SK-N-SH treated with all-trans-retinoic acid at 6 μM for 48 hours (cell line): ENCODE results near the gene PPT2.

Experiments used
- ARNTL ChIP-seq: fragments of 450-650 bp; formaldehyde crosslinking; IDR thresholded peaks from 2 replicates; pipeline ENCODE4 v1.5.0; 2020; ENCODE audit warnings: low read depth, mild to moderate bottlenecking, moderate library complexity, borderline replicate concordance
- BACH2 ChIP-seq: fragments of 250-450 bp; sonication (Bioruptor Pico); IDR thresholded peaks from 2 replicates; pipeline ENCODE4 v1.9.0; 2021; ENCODE audit warnings: mild to moderate bottlenecking, borderline replicate concordance
- CREB5 ChIP-seq: fragments of 250-450 bp; sonication (Bioruptor Pico); IDR thresholded peaks from 2 replicates; pipeline ENCODE4 v1.5.1; 2020; ENCODE audit warnings: low read depth, mild to moderate bottlenecking, moderate library complexity
- ISL1 ChIP-seq: fragments of 250-450 bp; sonication (Bioruptor Pico); IDR thresholded peaks from 2 replicates; pipeline ENCODE4 v2.1.2; 2022; ENCODE audit warnings: mild to moderate bottlenecking, moderate library complexity
- PATZ1 ChIP-seq: fragments of 250-450 bp; sonication (Bioruptor Pico); IDR thresholded peaks from 2 replicates; pipeline ENCODE4 v1.8.0; 2020; ENCODE audit warnings: mild to moderate bottlenecking, moderate library complexity, borderline replicate concordance
- POU6F1 ChIP-seq: fragments of 250-450 bp; sonication (Bioruptor Pico); IDR thresholded peaks from 2 replicates; pipeline ENCODE4 v1.8.0; 2021; ENCODE audit warnings: low read depth, mild to moderate bottlenecking, moderate library complexity, borderline replicate concordance
- PPARA ChIP-seq: fragments of 250-450 bp; sonication (Bioruptor Pico); IDR thresholded peaks from 2 replicates; pipeline ENCODE4 v1.5.0; 2020; ENCODE audit warnings: mild to moderate bottlenecking, borderline replicate concordance
- RARB ChIP-seq: fragments of 250-450 bp; sonication (Bioruptor Pico); IDR thresholded peaks from 2 replicates; pipeline ENCODE4 v1.8.0; 2021; ENCODE audit warnings: mild to moderate bottlenecking, moderate library complexity
- SNAI2 ChIP-seq: fragments of 250-450 bp; sonication (Bioruptor Pico); IDR thresholded peaks from 2 replicates; pipeline ENCODE4 v1.5.0; 2020; ENCODE audit warnings: mild to moderate bottlenecking, moderate library complexity
- TCF4 ChIP-seq: fragments of 250-450 bp; sonication (Bioruptor Pico); IDR thresholded peaks from 2 replicates; pipeline ENCODE4 v1.8.0; 2021; ENCODE audit warnings: mild to moderate bottlenecking, moderate library complexity, borderline replicate concordance
- ZFP3 ChIP-seq: fragments of 250-450 bp; sonication (Bioruptor Pico); IDR thresholded peaks from 2 replicates; pipeline ENCODE4 v1.5.0; 2020; ENCODE audit warnings: mild to moderate bottlenecking, moderate library complexity
- ZFP30 ChIP-seq: fragments of 450-650 bp; formaldehyde crosslinking; IDR thresholded peaks from 2 replicates; pipeline ENCODE4 v1.5.0; 2022; ENCODE audit warnings: mild to moderate bottlenecking, moderate library complexity
- ZNF70 ChIP-seq: fragments of 450-650 bp; formaldehyde crosslinking; IDR thresholded peaks from 2 replicates; pipeline ENCODE4 v1.5.0; 2020; ENCODE audit warnings: mild to moderate bottlenecking, moderate library complexity

- TF ChIP-seq CREB5 (CRISPR knock-in tag) (no peak), ARNTL (CRISPR knock-in tag) (no peak), PATZ1 (no peak), SNAI2 (CRISPR knock-in tag) (no peak), RARB (CRISPR knock-in tag) (no peak), POU6F1 (CRISPR knock-in tag) (no peak), PPARA (no peak), BACH2 (CRISPR knock-in tag) (no peak), ISL1 (CRISPR knock-in tag) (no peak), TCF4 (CRISPR knock-in tag) (no peak), ZFP30 (CRISPR knock-in tag) (no peak), ZNF70 (CRISPR knock-in tag) (no peak), ZFP3 (no peak)
Measured at GRCh38 chr6:32187009-32187709, 33.2 kb downstream of the PPT2 start.
